ENCODE measurements around the gene IBTK. TPM values are rescaled to one million over a fixed set of nuclear protein-coding genes. Genes with fewer than 3 reads are reported as not detected.

The IBTK gene
- total RNA-seq, 1 experiment from 2014 or later: 36.6 TPM

- ATAC-seq: no peak
- POLR2A ChIA-PET: no interaction called here
- no peak overlapping the region for H3K9ac ChIP-seq (ENCODE audit: low read length)
Observed at GRCh38 chr6:82179415-82179814, 68.1 kb downstream of the IBTK start.

More at GRCh38 chr6:82179415-82179814, 68.1 kb downstream of the IBTK start:
- Histone ChIP-seq H3K9me3 (ENCODE audit: control insufficient read depth in 1 of 2, insufficient read depth in 1 of 2, low read depth in 1 of 2, low read length in 2 of 2) (no peaks in the 10 kb centered on the region), H2AFZ (ENCODE audit: low read depth, low read length, poor library complexity, severe bottlenecking) (no peak overlapping the region), H3K4me2 (ENCODE audit: low read length) (no peak overlapping the region), H4K20me1 (ENCODE audit: insufficient read depth) (no peaks in the 10 kb centered on the region), H3K27ac (ENCODE audit: low read depth, low read length) (no peak overlapping the region), H3K4me3 (replicated peaks in 1 of 2; ENCODE audit: low read depth in 1 of 2, low read length in 2 of 2) (no peak overlapping the region), H3K36me3 (ENCODE audit: control insufficient read depth in 1 of 2, insufficient read depth in 2 of 2, low read length in 2 of 2) (peaks cover 3 to 10% of the 10 kb centered on the region in 2 experiments; a peak in 2 of 4 replicates), H3K27me3 (ENCODE audit: insufficient read depth, low read length) (no peaks in the 10 kb centered on the region), H3K79me2 (ENCODE audit: insufficient read depth, low read length) (no peaks in the 10 kb centered on the region), H3K4me1 (ENCODE audit: control insufficient read depth in 1 of 2, insufficient read depth in 2 of 2, low read length in 2 of 2) (peaks cover 0 to 7% of the 10 kb centered on the region in 2 experiments; a peak in 2 of 4 replicates), H3K9me2 (ENCODE audit: insufficient read depth) (no peaks in the 10 kb centered on the region)
- intact Hi-C loops (cut with micrococcal nuclease): loop anchor here (5.0 kb wide), 1 partner anchor 422 kb away; no protein-coding TSS in a partner anchor
- CTCF ChIA-PET: no interaction called here
- TF ChIP-seq SIN3A (IDR thresholded peaks at IDR 0.05; ENCODE audit: low read depth): no peak
- TF ChIP-seq RAD21 (IDR thresholded peaks at IDR 0.05; ENCODE audit: low read depth): no peak
- TF ChIP-seq ATF3 (IDR thresholded peaks at IDR 0.05): no peak
- TF ChIP-seq MAX (IDR thresholded peaks at IDR 0.05): no peak
- TF ChIP-seq YY1 (IDR thresholded peaks at IDR 0.05; ENCODE audit: extremely low read depth, insufficient replicate concordance, low read depth, low read length): no peak
- no peak for TF ChIP-seq SRF (IDR thresholded peaks at IDR 0.05; ENCODE audit: low read depth)
- no peak for TF ChIP-seq EZH2phosphoT487 (IDR thresholded peaks at IDR 0.05; ENCODE audit: borderline replicate concordance)
- TF ChIP-seq ELF1 (IDR thresholded peaks at IDR 0.05; ENCODE audit: borderline replicate concordance, low read depth): no peak
- no peak for TF ChIP-seq CBX3 (IDR thresholded peaks at IDR 0.05; ENCODE audit: low read depth)
- no peak for TF ChIP-seq ZNF274 (IDR thresholded peaks at IDR 0.05; ENCODE audit: low read depth, low read length)
- no peak for TF ChIP-seq SP1 (IDR thresholded peaks at IDR 0.05; ENCODE audit: low read depth)
- TF ChIP-seq ZBTB33 (IDR thresholded peaks at IDR 0.05; ENCODE audit: extremely low read depth, insufficient replicate concordance, low read length): no peak
- no peak for TF ChIP-seq TCF7L2 (IDR thresholded peaks at IDR 0.05; ENCODE audit: borderline replicate concordance, extremely low read depth, insufficient read depth, insufficient read length)
- TF ChIP-seq POLR2AphosphoS5 (IDR thresholded peaks at IDR 0.05; ENCODE audit: low read depth, low read length): no peak
- no peak for TF ChIP-seq CTCF (IDR thresholded peaks at IDR 0.05 in 2 of 3, conservative IDR thresholded peaks at IDR 0.05 in 1 of 3; ENCODE audit: borderline replicate concordance in 1 of 3, insufficient read depth in 1 of 3, low read depth in 2 of 3, low read length in 2 of 3)
- no peak for TF ChIP-seq FOSL1 (IDR thresholded peaks at IDR 0.05; ENCODE audit: low read depth)
- no peak for DNase-seq (ENCODE audit: low read depth, low spot score)
- RAD21 ChIA-PET (ENCODE audit: low non-redundant PET in 1 of 2, low total read pairs in 2 of 2, uncharacterized antibody in 2 of 2, unreplicated experiment in 2 of 2): no interaction called here
- no TSS peak for BruUV-seq (replicated peaks)

All from HCT116 (cell line).